GM12878 (cell line): ENCODE measurements around the gene MGARP. TPM values are rescaled to one million over a fixed set of nuclear protein-coding genes. Genes with fewer than 3 reads are reported as not detected.

Experiments
- CREB1 ChIP-seq: IDR thresholded peaks from 2 replicates; pipeline ENCODE4 v1.6.1; 2012; ENCODE audit warnings: low read depth, mild to moderate bottlenecking, inconsistent platforms
- E4F1 ChIP-seq: fragments of 450-650 bp; IDR thresholded peaks from 2 replicates; pipeline ENCODE4 v1.6.1; 2018; ENCODE audit warnings: borderline replicate concordance, mild to moderate bottlenecking; ENCODE audit not compliant: partially characterized antibody
- HCFC1 ChIP-seq: fragments of 150-350 bp; IDR thresholded peaks from 2 replicates; pipeline ENCODE4 v1.6.1; 2014; ENCODE audit warnings: low read length
- IKZF1 ChIP-seq: fragments of 450-650 bp; conservative IDR thresholded peaks from 2 replicates; pipeline ENCODE4 v1.6.1; 2017; ENCODE audit warnings: antibody characterized with exemption, mild to moderate bottlenecking
- IKZF2 ChIP-seq, 2 experiments: fragments of 450-650 bp; IDR thresholded peaks; 2 replicates each; pipeline ENCODE4 v1.6.1; 2017; ENCODE audit warnings: mild to moderate bottlenecking in 2 of 2, moderate library complexity in 2 of 2
- JUNB ChIP-seq: IDR thresholded peaks from 2 replicates; pipeline ENCODE4 v1.6.1; 2016; ENCODE audit warnings: antibody characterized with exemption, mild to moderate bottlenecking
- KAT2A ChIP-seq: conservative IDR thresholded peaks from 2 replicates; pipeline ENCODE4 v1.6.1; 2011; ENCODE audit warnings: low read depth, low read length; ENCODE audit not compliant: control insufficient read depth
- NFIC ChIP-seq: IDR thresholded peaks from 2 replicates; pipeline ENCODE4 v1.6.1; 2012; ENCODE audit warnings: low read depth, mild to moderate bottlenecking, inconsistent platforms, low read length, moderate library complexity
- NFXL1 ChIP-seq: fragments of 450-650 bp; IDR thresholded peaks from 2 replicates; pipeline ENCODE4 v1.6.1; 2017; ENCODE audit warnings: antibody characterized with exemption, mild to moderate bottlenecking, borderline replicate concordance
- NFYB ChIP-seq: IDR thresholded peaks from 2 replicates; pipeline ENCODE4 v1.6.1; 2011; ENCODE audit warnings: low read depth, mild to moderate bottlenecking, low read length, improper control_type of control experiment, moderate library complexity; ENCODE audit not compliant: insufficient read depth
- NKRF ChIP-seq: fragments of 450-650 bp; conservative IDR thresholded peaks from 2 replicates; pipeline ENCODE4 v1.6.1; 2017; ENCODE audit warnings: mild to moderate bottlenecking, moderate library complexity
- RBBP5 ChIP-seq: fragments of 200-600 bp; sonication (generic); conservative IDR thresholded peaks from 2 replicates; pipeline ENCODE4 v1.6.1; 2016
- SIX5 ChIP-seq: IDR thresholded peaks from 2 replicates; pipeline ENCODE4 v1.6.1; 2011; ENCODE audit warnings: mild to moderate bottlenecking, low read depth, low read length, moderate library complexity; ENCODE audit not compliant: severe bottlenecking
- SMARCA5 ChIP-seq: fragments of 450-650 bp; IDR thresholded peaks from 2 replicates; pipeline ENCODE4 v1.6.1; 2017; ENCODE audit warnings: mild to moderate bottlenecking
- SP1 ChIP-seq: IDR thresholded peaks from one replicate; pipeline ENCODE4 v1.6.1; 2011; ENCODE audit warnings: low read depth, low read length
- ZNF24 ChIP-seq: fragments of 450-650 bp; IDR thresholded peaks from 2 replicates; pipeline ENCODE4 v1.6.1; 2017; ENCODE audit warnings: antibody characterized with exemption, mild to moderate bottlenecking
- ZNF274 ChIP-seq: IDR thresholded peaks from one replicate; pipeline ENCODE4 v1.8.0; 2011; ENCODE audit not compliant: insufficient read length, insufficient read depth
- ZNF622 ChIP-seq: fragments of 450-650 bp; IDR thresholded peaks from 2 replicates; pipeline ENCODE4 v1.6.1; 2017; ENCODE audit warnings: mild to moderate bottlenecking, inconsistent platforms
- polyA plus RNA-seq, 11 experiments: library from polyadenylated mRNA; depleted of rRNA in 4 of 11; unstranded in 6 of 11; stranded (reverse) in 5 of 11; fragments of >200 nt; fragmentation: Nextera tagmentation in 4 of 11; fragmentation: Illumina TruSeq in 1 of 11; extraction: Ambion mirVana in 4 of 11; extraction: Trizol in 1 of 11; gene quantifications; 1 replicate in 1 of 11; 2 replicates in 10 of 11; pipeline versions ENCODE4 v1.2.1 to v1.2.3, GENCODE V29; 2011 to 2016; ENCODE audit warnings: inconsistent platforms in 2 of 11, missing spikeins in 2 of 11, low read depth in 1 of 11
- total RNA-seq, 4 experiments: library from RNA; depleted of rRNA in 3 of 4; stranded (reverse); fragments of >200 nt in 3 of 4; fragmentation: Illumina TruSeq in 1 of 4; extraction: Trizol in 1 of 4; gene quantifications; 2 replicates each; pipeline versions ENCODE4 v1.2.1 to v1.2.3, GENCODE V29; 2013 to 2021
- TF ChIP-seq, protein P1 (sequence below): fragments of 450-650 bp; IDR thresholded peaks from 2 replicates; pipeline ENCODE4 v1.6.1; 2018; ENCODE audit warnings: mild to moderate bottlenecking, low read depth, moderate library complexity; ENCODE audit not compliant: partially characterized antibody
- TF ChIP-seq, protein P2 (sequence below): fragments of 450-650 bp; formaldehyde crosslinking; IDR thresholded peaks from 2 replicates; pipeline ENCODE4 v1.5.0; 2022; ENCODE audit warnings: mild to moderate bottlenecking, missing genetic modification characterization
- TF ChIP-seq, protein P3 (sequence below): fragments of 450-650 bp; IDR thresholded peaks from 2 replicates; pipeline ENCODE4 v1.6.1; 2014; ENCODE audit warnings: mild to moderate bottlenecking

Gene MGARP
- total and polyA plus RNA-seq, 10 of the 15 experiments (the other 5 are each of a cell fraction or from before 2014, with no cell fraction given), result 0.04 to 0.23 (median 0.08) TPM; not detected in 7

GRCh38 chr4:139315221-139315675 is 35.2 kb upstream of the MGARP start (continued):
- TF ChIP-seq E4F1, result no peak
- TF ChIP-seq IKZF2 (IDR thresholded peaks at IDR 0.05), result no peak
- no peak for TF ChIP-seq SIX5
- TF ChIP-seq NFIC, result no peak
- no peak for TF ChIP-seq IKZF1
- TF ChIP-seq CREB1, result peak; percentile 9; the same call in 1 of the 2 replicates
- TF ChIP-seq ZNF24, result no peak
- no peak for TF ChIP-seq ZNF622
- no peak for TF ChIP-seq SP1
- no peak for TF ChIP-seq KAT2A
- TF ChIP-seq ZNF274, result no peak
- TF ChIP-seq RBBP5, result no peak
- no peak for TF ChIP-seq NKRF
- TF ChIP-seq, protein P1, sequence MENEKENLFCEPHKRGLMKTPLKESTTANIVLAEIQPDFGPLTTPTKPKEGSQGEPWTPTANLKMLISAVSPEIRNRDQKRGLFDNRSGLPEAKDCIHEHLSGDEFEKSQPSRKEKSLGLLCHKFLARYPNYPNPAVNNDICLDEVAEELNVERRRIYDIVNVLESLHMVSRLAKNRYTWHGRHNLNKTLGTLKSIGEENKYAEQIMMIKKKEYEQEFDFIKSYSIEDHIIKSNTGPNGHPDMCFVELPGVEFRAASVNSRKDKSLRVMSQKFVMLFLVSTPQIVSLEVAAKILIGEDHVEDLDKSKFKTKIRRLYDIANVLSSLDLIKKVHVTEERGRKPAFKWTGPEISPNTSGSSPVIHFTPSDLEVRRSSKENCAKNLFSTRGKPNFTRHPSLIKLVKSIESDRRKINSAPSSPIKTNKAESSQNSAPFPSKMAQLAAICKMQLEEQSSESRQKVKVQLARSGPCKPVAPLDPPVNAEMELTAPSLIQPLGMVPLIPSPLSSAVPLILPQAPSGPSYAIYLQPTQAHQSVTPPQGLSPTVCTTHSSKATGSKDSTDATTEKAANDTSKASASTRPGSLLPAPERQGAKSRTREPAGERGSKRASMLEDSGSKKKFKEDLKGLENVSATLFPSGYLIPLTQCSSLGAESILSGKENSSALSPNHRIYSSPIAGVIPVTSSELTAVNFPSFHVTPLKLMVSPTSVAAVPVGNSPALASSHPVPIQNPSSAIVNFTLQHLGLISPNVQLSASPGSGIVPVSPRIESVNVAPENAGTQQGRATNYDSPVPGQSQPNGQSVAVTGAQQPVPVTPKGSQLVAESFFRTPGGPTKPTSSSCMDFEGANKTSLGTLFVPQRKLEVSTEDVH, result no peak
- TF ChIP-seq, protein P2, sequence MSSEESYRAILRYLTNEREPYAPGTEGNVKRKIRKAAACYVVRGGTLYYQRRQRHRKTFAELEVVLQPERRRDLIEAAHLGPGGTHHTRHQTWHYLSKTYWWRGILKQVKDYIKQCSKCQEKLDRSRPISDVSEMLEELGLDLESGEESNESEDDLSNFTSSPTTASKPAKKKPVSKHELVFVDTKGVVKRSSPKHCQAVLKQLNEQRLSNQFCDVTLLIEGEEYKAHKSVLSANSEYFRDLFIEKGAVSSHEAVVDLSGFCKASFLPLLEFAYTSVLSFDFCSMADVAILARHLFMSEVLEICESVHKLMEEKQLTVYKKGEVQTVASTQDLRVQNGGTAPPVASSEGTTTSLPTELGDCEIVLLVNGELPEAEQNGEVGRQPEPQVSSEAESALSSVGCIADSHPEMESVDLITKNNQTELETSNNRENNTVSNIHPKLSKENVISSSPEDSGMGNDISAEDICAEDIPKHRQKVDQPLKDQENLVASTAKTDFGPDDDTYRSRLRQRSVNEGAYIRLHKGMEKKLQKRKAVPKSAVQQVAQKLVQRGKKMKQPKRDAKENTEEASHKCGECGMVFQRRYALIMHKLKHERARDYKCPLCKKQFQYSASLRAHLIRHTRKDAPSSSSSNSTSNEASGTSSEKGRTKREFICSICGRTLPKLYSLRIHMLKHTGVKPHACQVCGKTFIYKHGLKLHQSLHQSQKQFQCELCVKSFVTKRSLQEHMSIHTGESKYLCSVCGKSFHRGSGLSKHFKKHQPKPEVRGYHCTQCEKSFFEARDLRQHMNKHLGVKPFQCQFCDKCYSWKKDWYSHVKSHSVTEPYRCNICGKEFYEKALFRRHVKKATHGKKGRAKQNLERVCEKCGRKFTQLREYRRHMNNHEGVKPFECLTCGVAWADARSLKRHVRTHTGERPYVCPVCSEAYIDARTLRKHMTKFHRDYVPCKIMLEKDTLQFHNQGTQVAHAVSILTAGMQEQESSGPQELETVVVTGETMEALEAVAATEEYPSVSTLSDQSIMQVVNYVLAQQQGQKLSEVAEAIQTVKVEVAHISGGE, result no peak
- peak; percentile 61; the same call in 1 of the 2 replicates for TF ChIP-seq SMARCA5
- no peak for TF ChIP-seq JUNB
- TF ChIP-seq, protein P3, sequence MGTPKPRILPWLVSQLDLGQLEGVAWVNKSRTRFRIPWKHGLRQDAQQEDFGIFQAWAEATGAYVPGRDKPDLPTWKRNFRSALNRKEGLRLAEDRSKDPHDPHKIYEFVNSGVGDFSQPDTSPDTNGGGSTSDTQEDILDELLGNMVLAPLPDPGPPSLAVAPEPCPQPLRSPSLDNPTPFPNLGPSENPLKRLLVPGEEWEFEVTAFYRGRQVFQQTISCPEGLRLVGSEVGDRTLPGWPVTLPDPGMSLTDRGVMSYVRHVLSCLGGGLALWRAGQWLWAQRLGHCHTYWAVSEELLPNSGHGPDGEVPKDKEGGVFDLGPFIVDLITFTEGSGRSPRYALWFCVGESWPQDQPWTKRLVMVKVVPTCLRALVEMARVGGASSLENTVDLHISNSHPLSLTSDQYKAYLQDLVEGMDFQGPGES, result no peak
- no peak for TF ChIP-seq NFXL1
- no peak for TF ChIP-seq NFYB
- TF ChIP-seq HCFC1, result no peak
